Measurements from ENCODE around the gene CUX1.

Gene CUX1

DNA sequence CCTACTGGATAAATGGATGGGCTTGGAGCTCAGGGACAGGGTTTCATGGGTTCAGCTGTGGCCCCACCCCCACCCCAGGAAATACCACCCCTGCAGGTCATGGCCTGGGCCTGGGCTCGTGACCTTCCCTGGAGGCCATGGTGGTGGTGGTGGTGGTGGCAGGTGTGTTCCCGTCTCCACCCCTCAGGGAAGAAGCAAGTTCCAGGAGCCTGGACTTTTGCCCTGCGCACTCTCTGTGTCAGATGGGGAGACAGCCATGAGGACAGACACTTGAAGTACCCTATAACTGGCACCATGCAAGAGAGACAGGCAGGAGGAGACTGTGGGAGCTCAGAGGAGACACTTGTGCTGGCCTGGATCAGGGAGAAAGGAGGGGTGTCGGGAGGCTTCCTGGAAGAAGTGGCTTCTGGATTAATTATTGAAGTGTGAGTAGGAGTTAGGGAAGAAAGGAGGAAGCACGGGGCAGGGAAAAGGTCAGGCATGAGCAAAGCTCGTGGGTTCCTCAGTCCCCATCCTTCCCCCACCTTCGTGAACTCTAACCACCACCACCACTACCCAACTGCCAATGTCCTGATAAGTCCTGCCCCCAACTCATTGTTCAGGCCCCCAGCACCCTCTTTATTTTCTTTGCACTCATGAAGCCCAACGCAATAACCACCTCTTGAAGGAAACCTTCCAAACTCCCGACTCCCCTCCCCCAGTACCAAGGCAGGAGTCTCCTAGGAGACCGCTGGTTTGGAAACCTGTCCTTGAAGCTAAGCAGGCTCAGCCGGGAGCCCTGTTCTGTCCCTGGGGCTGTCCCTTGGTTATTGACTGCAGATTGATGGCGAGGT, 478.1 kb downstream of the CUX1 start:
- H3K4me2 ChIP-seq (ENCODE audit: low read depth, low read length) = no peak overlapping the region
- TF ChIP-seq CTCF (IDR thresholded peaks at IDR 0.05; ENCODE audit: low read length) = no peak
- TF ChIP-seq EZH2 (optimal IDR thresholded peaks at IDR 0.05; ENCODE audit: low read depth, low read length) = no peak
- no peak for TF ChIP-seq EZH2phosphoT487 (IDR thresholded peaks at IDR 0.05; ENCODE audit: low read length)
- no peaks in the 10 kb centered on the region for H3K9me2 ChIP-seq (replicated peaks; ENCODE audit: insufficient read depth, low read length)
- peaks cover 24% of the 10 kb centered on the region for H3F3A ChIP-seq (ENCODE audit: insufficient read depth, low read length)
- H4K20me1 ChIP-seq (ENCODE audit: insufficient read depth, low read length) = no peaks in the 10 kb centered on the region
- no peak overlapping the region for H3K27ac ChIP-seq (ENCODE audit: low read length)
- peaks cover 96% of the 10 kb centered on the region for H3K79me2 ChIP-seq (ENCODE audit: low read length)
- no peaks in the 10 kb centered on the region for H3K27me3 ChIP-seq (replicated peaks; ENCODE audit: insufficient read depth, low read length)
- no peak overlapping the region for H2AFZ ChIP-seq (ENCODE audit: low read length)
- peaks cover 36% of the 10 kb centered on the region for H3K4me1 ChIP-seq (ENCODE audit: low read length)
- no peak overlapping the region for H3K9ac ChIP-seq (ENCODE audit: low read length)
- no peak for DNase-seq
- H3K9me3 ChIP-seq (replicated peaks; ENCODE audit: insufficient read depth, low read length) = no peaks in the 10 kb centered on the region
- H3K36me3 ChIP-seq (replicated peaks; ENCODE audit: insufficient read depth, low read length) = peaks cover 5% of the 10 kb centered on the region; the same call in 1 of the 2 replicates
- no peak overlapping the region for H3K4me3 ChIP-seq (ENCODE audit: low read length)

DNA sequence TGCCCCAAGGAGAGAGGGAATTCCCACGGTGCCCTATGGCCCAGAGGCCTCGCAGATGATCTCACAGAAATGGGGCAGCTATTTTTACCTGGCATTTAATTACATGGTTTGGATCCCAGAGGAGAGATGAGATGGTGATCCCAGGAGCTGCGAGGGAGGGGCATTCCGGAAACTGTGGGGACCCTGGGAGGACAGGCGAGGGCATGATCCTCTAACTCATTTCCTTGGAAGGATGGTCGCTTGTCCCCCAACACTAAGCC, 478.7 kb downstream of the CUX1 start:
- H3K9ac ChIP-seq (ENCODE audit: low read length) = no peak overlapping the region
- peaks cover 5% of the 10 kb centered on the region; the same call in 1 of the 2 replicates for H3K36me3 ChIP-seq (replicated peaks; ENCODE audit: insufficient read depth, low read length)
- TF ChIP-seq EZH2phosphoT487 (IDR thresholded peaks at IDR 0.05; ENCODE audit: low read length) = no peak
- TF ChIP-seq EZH2 (optimal IDR thresholded peaks at IDR 0.05; ENCODE audit: low read depth, low read length) = no peak
- TF ChIP-seq CTCF (IDR thresholded peaks at IDR 0.05; ENCODE audit: low read length) = no peak
- peaks cover 19% of the 10 kb centered on the region for H3F3A ChIP-seq (ENCODE audit: insufficient read depth, low read length)
- no peaks in the 10 kb centered on the region for H4K20me1 ChIP-seq (ENCODE audit: insufficient read depth, low read length)
- DNase-seq = no peak
- H3K4me3 ChIP-seq (ENCODE audit: low read length) = no peak overlapping the region
- peaks cover 31% of the 10 kb centered on the region for H3K4me1 ChIP-seq (ENCODE audit: low read length)
- no peaks in the 10 kb centered on the region for H3K9me2 ChIP-seq (replicated peaks; ENCODE audit: insufficient read depth, low read length)
- H3K27ac ChIP-seq (ENCODE audit: low read length) = no peak overlapping the region
- H3K4me2 ChIP-seq (ENCODE audit: low read depth, low read length) = no peak overlapping the region
- H3K79me2 ChIP-seq (ENCODE audit: low read length) = peaks cover 96% of the 10 kb centered on the region
- H2AFZ ChIP-seq (ENCODE audit: low read length) = no peak overlapping the region
- H3K9me3 ChIP-seq (replicated peaks; ENCODE audit: insufficient read depth, low read length) = no peaks in the 10 kb centered on the region
- H3K27me3 ChIP-seq (replicated peaks; ENCODE audit: insufficient read depth, low read length) = no peaks in the 10 kb centered on the region

- Histone ChIP-seq H3K4me1 (ENCODE audit: low read length) (peaks cover 27% of the 10 kb centered on the region), H3F3A (ENCODE audit: insufficient read depth, low read length) (peaks cover 15% of the 10 kb centered on the region), H3K4me2 (ENCODE audit: low read depth, low read length) (no peak overlapping the region), H3K4me3 (ENCODE audit: low read length) (no peak overlapping the region), H3K9ac (ENCODE audit: low read length) (no peak overlapping the region), H3K36me3 (replicated peaks; ENCODE audit: insufficient read depth, low read length) (peaks cover 5% of the 10 kb centered on the region; the same call in 1 of the 2 replicates), H2AFZ (ENCODE audit: low read length) (no peak overlapping the region), H3K27ac (ENCODE audit: low read length) (no peak overlapping the region), H3K79me2 (ENCODE audit: low read length) (peaks cover 96% of the 10 kb centered on the region), H3K9me3 (replicated peaks; ENCODE audit: insufficient read depth, low read length) (no peaks in the 10 kb centered on the region), H3K27me3 (replicated peaks; ENCODE audit: insufficient read depth, low read length) (no peaks in the 10 kb centered on the region), H3K9me2 (replicated peaks; ENCODE audit: insufficient read depth, low read length) (no peaks in the 10 kb centered on the region), H4K20me1 (ENCODE audit: insufficient read depth, low read length) (no peaks in the 10 kb centered on the region)
- TF ChIP-seq EZH2 (optimal IDR thresholded peaks at IDR 0.05; ENCODE audit: low read depth, low read length) (no peak), EZH2phosphoT487 (IDR thresholded peaks at IDR 0.05; ENCODE audit: low read length) (no peak), CTCF (IDR thresholded peaks at IDR 0.05; ENCODE audit: low read length) (no peak)
- DNase-seq = no peak
These were observed 479.1 kb downstream of the CUX1 start for GRCh38 chr7:102296514-102296913.

All from MM.1S (cell line).